GM19455 (cell line): ENCODE results near the gene CACNA2D4.
"Not testable (repeated sequence)": the region's sequence is repeated elsewhere in the genome, so short reads cannot be mapped to it uniquely, and the experiment has no call there.

Experiments used
- ATAC-seq: cut with Tn5 transposase; IDR thresholded peaks from one replicate; pipeline ENCODE4 v1.9.1; 2021; ENCODE audit not compliant: unreplicated experiment

CACNA2D4 gene

DNA sequence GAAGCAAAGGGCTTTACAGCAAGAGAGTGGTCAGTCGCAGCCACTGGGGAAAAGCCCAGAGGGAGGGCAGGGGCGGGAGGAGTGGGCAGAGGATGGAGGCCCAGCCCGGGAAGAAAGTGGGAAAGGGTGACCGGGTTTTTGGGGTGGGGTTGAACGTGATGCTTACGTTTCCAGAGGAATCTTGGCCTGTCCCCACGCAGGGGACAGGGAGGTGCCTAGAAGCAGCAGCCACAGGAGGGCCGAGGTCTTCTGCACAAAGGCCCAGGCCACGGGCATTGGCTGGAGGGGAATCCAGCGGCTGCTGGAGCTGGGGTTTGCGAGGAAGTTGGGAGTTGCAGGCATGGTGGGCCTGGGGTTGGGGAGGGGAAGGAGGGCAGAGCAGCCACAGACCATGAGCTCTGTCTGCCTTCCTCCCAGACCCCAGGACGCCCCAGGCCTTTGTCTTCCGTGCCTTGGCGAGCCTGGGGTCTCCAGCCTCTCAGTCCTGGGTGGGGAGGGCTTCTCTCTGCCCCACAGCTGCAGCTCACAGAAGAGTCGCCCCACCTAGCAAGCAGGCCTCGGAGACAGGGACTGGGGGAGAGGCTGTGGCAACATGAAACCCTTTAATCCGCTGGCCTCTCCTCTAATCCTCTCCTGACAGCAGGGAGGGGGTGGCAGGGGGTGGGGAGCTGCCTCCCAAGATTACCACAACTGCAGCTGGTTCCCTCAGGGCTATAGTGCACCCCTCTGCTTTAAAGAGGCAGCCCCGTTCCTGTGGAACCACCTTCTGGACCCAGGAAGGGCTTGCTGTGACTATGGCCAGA is at the start of gene CACNA2D4:
Gene CACNA2D4 (minus strand): TSS at position 572 of the 803 bp plus-strand sequence. CDS start 179 bp downstream, at position 393.
- no peak for ATAC-seq

- ATAC-seq: no peak
Measured at GRCh38 chr12:1966561-1967226, 48.2 kb upstream of the CACNA2D4 start.

- no peak for ATAC-seq
Measured at GRCh38 chr12:1965916-1966315, 47.5 kb upstream of the CACNA2D4 start.

GRCh38 chr12:1962051-1963020 is 43.9 kb upstream of the CACNA2D4 start:
- no peak for ATAC-seq

DNA sequence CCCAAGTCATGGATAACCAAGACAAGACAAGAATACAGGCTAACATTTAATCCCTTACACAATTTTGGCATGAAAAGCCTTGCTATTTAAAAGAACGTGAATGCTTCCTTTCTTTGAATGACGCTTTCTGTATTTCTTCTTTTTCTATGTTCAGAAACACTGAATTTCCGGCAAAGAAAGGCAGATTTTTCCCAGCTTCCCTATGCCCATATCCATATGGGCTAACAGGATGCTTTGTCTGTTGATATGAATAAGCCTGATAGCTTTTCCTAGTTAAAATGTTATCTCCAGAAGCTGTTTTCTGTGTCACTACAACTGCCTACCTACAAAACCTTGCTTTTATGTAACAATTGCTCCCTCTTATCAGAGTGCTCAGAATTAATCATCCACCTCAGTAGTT is 38.3 kb upstream of the CACNA2D4 start:
- no peak for ATAC-seq

GRCh38 chr12:1949771-1950470 is 31.5 kb upstream of the CACNA2D4 start:
- no peak for ATAC-seq

- ATAC-seq: no peak
Measured at GRCh38 chr12:1948883-1949282, 30.4 kb upstream of the CACNA2D4 start.

GRCh38 chr12:1947081-1947480 is 28.6 kb upstream of the CACNA2D4 start:
- ATAC-seq: no peak

DNA sequence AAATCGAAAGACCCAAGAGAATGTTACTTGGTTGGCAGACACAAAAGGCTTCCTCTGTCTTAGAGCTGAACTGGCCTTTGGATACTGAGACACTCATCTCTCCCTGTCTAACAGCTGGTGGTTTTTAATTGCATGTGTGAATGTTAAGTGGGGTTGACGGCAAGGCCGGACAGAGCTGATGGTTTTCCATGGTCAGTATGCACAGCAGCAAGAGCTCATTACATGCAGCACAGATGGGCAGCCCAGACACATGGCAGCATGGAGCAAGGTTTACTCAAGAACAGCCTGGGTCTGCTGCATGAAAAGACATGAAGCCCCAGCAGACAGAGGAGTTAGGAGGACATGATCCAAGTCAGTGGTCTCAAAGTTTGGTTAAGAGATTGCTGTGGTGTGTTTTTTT is 27.8 kb upstream of the CACNA2D4 start:
- ATAC-seq: no peak

DNA sequence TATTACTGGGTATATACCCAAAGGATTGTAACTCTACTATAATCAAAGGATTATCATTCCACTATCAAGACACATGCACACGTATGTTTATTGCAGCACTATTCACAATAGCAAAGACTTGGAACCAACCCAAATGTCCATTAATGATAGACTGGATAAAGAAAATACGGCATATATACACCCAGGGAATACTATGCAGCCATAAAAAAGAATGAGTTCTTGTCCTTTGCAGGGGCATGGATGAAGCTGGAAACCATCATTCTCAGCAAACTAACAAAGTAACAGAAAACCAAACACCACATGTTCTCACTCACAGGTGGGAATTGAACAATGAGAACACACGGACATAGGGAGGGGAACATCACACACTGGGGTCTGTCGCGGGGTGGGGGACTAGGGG is 27.1 kb upstream of the CACNA2D4 start:
- ATAC-seq: not testable (repeated sequence)

DNA sequence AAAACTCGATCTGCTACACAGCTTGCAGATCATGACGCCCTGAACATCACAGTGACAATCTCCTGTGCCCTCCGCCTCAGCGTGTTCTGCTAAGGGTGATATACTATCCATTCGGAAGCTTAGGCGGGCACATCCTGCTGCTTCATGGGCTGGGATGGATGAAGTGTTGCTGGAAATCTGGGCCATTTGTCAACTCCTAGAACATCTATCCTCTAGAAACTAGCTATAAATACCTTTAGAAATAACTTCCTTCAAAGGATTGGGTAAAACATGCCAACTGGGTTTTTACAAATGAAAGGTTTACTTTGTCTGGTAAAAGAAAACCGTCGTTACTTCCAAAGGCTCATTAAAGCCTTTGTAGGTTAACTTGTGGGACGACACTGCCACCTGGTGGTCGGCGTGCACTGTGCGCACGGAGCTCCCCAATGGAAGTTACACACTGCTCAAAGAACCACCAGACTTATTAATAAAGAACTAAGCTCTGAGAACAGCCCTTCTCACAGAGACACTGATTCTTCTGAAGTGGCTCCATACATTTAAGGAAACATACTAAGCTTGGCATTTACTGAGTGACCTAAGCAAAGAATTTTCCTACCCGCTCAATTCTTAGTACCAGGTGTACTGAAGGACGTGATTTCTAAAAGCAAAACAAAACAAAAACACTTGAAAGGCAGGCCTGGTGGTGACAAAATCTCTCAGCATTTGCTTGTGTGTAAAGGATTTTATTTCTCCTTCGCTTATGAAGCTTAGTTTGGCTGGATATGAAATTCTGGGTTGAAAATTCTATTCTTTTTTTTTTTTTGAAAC is 21.6 kb upstream of the CACNA2D4 start:
- ATAC-seq: no peak

- no peak for ATAC-seq
Measured at GRCh38 chr12:1939331-1939730, 20.9 kb upstream of the CACNA2D4 start.

DNA sequence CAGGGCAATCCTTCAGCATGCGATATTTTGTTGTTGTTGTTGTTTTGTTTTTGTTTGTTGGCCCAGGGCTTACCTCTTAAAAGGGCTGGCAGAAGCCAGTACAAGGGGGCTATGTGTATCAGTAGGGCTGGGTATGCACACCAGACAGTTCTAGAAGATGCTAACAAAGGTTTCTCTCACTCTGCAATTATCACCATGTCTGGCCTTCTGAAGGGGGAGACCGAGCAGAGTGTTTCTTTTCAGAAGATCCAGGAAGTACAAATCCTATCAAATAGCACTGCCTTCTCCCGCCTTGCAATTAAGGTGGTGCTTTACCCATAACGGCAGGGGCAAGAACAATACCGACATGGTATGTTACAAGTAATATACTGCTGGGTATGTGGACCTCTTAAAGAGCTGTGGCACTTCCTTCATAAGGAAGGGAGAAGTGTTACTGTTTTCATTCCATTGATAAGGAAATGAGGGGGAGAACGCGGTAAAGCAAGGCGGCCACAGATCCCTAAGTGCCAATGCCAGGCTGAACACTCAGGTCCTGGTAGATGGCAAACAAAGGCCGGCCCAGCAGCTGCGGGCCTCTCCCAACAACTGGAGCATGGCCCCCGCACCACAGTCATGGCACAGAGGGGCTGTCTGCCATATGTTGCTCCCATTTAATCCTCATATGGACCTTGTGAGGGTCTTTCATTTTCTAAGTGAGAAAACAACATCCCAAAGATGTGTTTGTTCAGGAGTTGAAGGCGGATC is 19.2 kb upstream of the CACNA2D4 start:
- ATAC-seq: no peak

DNA sequence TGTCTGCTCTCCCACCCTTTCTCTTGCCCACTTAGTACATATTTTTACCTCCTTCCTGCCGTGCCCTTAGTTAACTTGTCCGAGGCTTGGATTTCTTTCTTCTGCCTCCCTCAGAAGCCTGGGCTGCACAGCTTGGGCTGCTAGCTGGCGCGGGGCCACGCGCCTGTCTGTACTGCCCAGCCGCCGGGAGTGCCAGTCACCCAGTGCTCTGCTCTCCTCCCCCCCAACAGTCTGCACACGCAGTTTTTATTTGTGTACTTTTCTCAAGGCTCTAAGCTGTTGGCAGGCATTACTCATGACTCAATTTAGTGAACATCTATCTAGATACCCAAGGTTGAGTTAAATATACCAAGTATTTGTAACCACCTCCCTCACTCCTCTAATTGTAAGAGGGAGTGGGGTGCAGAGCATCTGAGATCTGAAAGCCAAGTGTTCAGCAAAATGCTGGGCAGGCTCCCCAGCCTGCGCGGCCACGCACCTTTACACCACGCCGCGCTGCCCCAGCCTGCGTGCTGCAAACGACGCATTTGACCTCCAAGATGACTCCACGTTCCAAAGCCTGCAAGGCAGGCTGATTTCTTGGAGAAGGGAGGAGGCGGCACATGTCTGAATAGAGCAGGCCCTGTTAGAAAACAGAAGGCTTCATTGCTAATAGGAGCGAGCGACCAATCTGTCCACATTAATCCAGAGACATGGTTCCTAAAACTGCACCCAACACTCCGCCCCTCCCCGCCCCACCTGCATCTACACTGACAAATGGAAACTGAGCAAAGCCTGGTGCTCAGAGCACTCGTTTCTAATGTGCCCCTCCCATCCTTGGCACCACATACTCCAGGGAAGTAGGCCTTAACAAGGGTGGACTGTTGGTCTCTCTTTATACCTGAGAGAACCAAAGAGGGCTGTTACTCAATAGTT is 18.2 kb upstream of the CACNA2D4 start:
- no peak for ATAC-seq

DNA sequence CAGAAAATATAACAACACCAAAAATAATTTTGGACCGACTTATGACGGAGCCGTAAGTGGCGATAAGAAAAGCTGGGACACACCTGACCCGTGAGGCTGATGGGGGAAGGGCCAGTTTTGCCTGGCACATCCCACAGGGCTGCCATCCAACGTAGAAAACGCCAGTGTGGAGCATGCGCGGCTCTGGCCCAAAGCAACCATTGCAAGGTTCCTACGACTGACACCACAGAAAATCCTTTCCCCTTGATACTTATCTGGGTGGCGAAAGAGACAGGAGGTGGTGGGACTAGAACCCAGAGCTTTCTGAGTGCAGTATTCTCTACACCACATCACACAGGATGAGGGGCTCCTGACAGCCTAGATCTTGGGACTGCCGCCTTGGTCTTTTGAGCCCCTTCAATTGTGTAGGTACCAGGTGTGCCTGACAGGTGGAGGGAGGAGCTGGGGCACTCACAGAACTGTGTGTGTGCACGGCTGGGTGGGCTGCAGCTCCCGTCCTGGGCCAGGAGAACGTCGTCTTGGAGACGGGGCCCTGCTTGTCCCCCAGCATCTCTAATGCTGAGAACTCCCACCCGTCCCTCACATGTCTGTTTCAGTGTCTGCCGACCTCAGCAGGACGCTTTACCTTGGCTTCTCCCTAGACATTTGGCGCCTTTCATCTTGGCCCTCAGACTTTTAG is 17.4 kb upstream of the CACNA2D4 start:
- no peak for ATAC-seq

GRCh38 chr12:1935242-1935641 is 16.8 kb upstream of the CACNA2D4 start:
- no peak for ATAC-seq

GRCh38 chr12:1934831-1935230 is 16.4 kb upstream of the CACNA2D4 start:
- no peak for ATAC-seq

DNA sequence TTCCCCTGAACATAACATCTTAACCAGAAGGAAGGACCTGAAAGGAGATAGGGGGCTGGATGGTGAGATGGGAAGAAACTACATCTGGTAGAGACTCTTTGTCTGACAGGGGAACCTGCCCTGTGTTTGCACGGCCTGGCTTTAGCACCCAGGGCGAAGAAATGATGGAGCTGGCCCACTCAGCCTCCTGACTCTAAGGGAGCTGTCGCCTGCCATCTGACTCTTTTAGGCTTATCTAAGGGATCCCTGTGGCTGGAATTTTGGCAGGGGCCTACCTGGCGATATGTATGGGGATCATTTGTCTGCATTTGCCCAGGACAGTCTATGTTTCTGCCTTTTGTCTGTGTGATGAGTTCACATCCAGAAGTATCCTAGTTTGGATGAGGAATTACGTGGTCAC is 15.6 kb upstream of the CACNA2D4 start:
- no peak for ATAC-seq
